ENCODE measurements around the gene SMS.

DNA sequence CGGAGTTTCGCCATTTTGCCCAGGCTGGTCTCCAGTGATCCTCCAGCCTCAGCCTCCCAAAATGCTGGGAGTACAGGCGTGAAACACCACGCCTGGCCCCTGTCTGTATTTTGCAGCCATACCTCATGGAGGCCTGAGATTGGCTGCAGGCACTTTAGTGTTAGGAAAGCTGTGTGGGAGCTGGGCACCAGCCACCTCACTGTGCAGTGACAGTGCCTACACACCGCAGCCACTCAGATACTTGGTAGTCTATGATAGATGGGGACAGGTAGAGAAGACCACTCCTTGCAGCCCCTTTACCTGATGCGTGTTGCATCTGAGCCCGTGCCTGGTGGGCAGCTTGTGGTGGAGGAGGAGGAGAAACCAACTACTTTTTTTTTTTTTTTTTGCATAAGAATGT, 16.3 kb downstream of the SMS start:
- TF ChIP-seq, protein P1, sequence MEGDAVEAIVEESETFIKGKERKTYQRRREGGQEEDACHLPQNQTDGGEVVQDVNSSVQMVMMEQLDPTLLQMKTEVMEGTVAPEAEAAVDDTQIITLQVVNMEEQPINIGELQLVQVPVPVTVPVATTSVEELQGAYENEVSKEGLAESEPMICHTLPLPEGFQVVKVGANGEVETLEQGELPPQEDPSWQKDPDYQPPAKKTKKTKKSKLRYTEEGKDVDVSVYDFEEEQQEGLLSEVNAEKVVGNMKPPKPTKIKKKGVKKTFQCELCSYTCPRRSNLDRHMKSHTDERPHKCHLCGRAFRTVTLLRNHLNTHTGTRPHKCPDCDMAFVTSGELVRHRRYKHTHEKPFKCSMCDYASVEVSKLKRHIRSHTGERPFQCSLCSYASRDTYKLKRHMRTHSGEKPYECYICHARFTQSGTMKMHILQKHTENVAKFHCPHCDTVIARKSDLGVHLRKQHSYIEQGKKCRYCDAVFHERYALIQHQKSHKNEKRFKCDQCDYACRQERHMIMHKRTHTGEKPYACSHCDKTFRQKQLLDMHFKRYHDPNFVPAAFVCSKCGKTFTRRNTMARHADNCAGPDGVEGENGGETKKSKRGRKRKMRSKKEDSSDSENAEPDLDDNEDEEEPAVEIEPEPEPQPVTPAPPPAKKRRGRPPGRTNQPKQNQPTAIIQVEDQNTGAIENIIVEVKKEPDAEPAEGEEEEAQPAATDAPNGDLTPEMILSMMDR (IDR thresholded peaks at IDR 0.05): no peak
- TF ChIP-seq EP300 (IDR thresholded peaks at IDR 0.05): no peak
